Mesenchymal stem cell (in vitro differentiated cells and primary cell): Measurements from ENCODE around the gene RNF130.

Experiments
- DNase-seq: peaks from one replicate; pipeline ENCODE4 v3.0.0-alpha.2; 2013
- H2AFZ ChIP-seq: one replicate; pipeline ENCODE4 v1.6.1; 2013; ENCODE audit warnings: low read depth, mild to moderate bottlenecking, control low read depth, inconsistent platforms, low read length, moderate library complexity
- H2AK5ac ChIP-seq: 2 replicates; pipeline ENCODE4 v1.6.1; 2013; ENCODE audit warnings: low read length, moderate library complexity, mild to moderate bottlenecking, inconsistent platforms; ENCODE audit not compliant: severe bottlenecking
- H2BK120ac ChIP-seq: one replicate; pipeline ENCODE4 v1.6.1; 2013; ENCODE audit warnings: low read depth, mild to moderate bottlenecking, inconsistent platforms, low read length, moderate library complexity
- H2BK12ac ChIP-seq, 2 experiments: one replicate each; pipeline ENCODE4 v1.6.1; 2013; ENCODE audit warnings: inconsistent platforms in 2 of 2, low read length in 2 of 2, mild to moderate bottlenecking in 2 of 2, moderate library complexity in 2 of 2, control low read depth in 1 of 2
- H2BK15ac ChIP-seq: one replicate; pipeline ENCODE4 v1.6.1; 2013; ENCODE audit warnings: mild to moderate bottlenecking, low read depth, inconsistent platforms; ENCODE audit not compliant: poor library complexity, severe bottlenecking
- H2BK5ac ChIP-seq: 2 replicates; pipeline ENCODE4 v1.6.1; 2013; ENCODE audit warnings: low read depth, mild to moderate bottlenecking, low read length, control low read depth, inconsistent platforms; ENCODE audit not compliant: poor library complexity, severe bottlenecking
- H3K14ac ChIP-seq, 2 experiments: one replicate each; pipeline ENCODE4 v1.6.1; 2013; ENCODE audit warnings: inconsistent platforms in 2 of 2, low read length in 2 of 2, control low read depth in 1 of 2, mild to moderate bottlenecking in 1 of 2, moderate library complexity in 1 of 2
- H3K18ac ChIP-seq, 2 experiments: one replicate each; pipeline ENCODE4 v1.6.1; 2013; ENCODE audit warnings: inconsistent platforms in 2 of 2, low read length in 2 of 2, control low read depth in 1 of 2, low read depth in 1 of 2, mild to moderate bottlenecking in 1 of 2
- H3K23ac ChIP-seq, 2 experiments: one replicate each; pipeline ENCODE4 v1.6.1; 2013; ENCODE audit warnings: inconsistent platforms in 2 of 2, low read length in 2 of 2, mild to moderate bottlenecking in 2 of 2, moderate library complexity in 2 of 2, control low read depth in 1 of 2
- H3K27ac ChIP-seq: 2 replicates; pipeline ENCODE4 v1.5.1; 2013; ENCODE audit warnings: mild to moderate bottlenecking, moderate library complexity, low read length, control low read depth, inconsistent platforms; ENCODE audit not compliant: poor library complexity, severe bottlenecking
- H3K27me3 ChIP-seq, 2 experiments: 2 replicates each; pipeline versions ENCODE4 v1.6.1 to v1.7.0; 2013; ENCODE audit warnings: low read length in 2 of 2, mild to moderate bottlenecking in 2 of 2, moderate library complexity in 2 of 2, control low read depth in 1 of 2, inconsistent platforms in 1 of 2; ENCODE audit not compliant: control insufficient read depth in 1 of 2, insufficient read depth in 1 of 2
- H3K36me3 ChIP-seq, 2 experiments: 2 replicates each; pipeline versions ENCODE4 v1.6.1 to v1.7.0; 2013; ENCODE audit warnings: low read length in 2 of 2, control low read depth in 1 of 2, inconsistent platforms in 1 of 2, low read depth in 1 of 2, mild to moderate bottlenecking in 1 of 2; ENCODE audit not compliant: insufficient read depth in 2 of 2, control insufficient read depth in 1 of 2
- H3K4ac ChIP-seq, 2 experiments: one replicate each; pipeline ENCODE4 v1.6.1; 2013; ENCODE audit warnings: inconsistent platforms in 2 of 2, low read length in 2 of 2, mild to moderate bottlenecking in 2 of 2, moderate library complexity in 2 of 2, control low read depth in 1 of 2, low read depth in 1 of 2
- H3K4me1 ChIP-seq: 2 replicates; pipeline ENCODE4 v1.6.1; 2013; ENCODE audit warnings: low read depth, low read length, control low read depth; ENCODE audit not compliant: control insufficient read depth, insufficient read depth
- H3K4me2 ChIP-seq: 2 replicates; pipeline ENCODE4 v1.6.1; 2013; ENCODE audit warnings: low read length, mild to moderate bottlenecking, inconsistent platforms; ENCODE audit not compliant: poor library complexity, severe bottlenecking
- H3K4me3 ChIP-seq, 2 experiments: 2 replicates each; pipeline versions ENCODE4 v1.5.1 to v1.7.0; 2013; ENCODE audit warnings: low read length in 2 of 2, mild to moderate bottlenecking in 2 of 2, control low read depth in 1 of 2, low read depth in 1 of 2; ENCODE audit not compliant: insufficient read depth in 1 of 2
- H3K79me1 ChIP-seq: replicated peaks from 2 replicates; pipeline ENCODE4 v1.6.1; 2013; ENCODE audit warnings: mild to moderate bottlenecking, control low read depth, low read length, inconsistent platforms; ENCODE audit not compliant: poor library complexity, severe bottlenecking
- H3K9ac ChIP-seq: 2 replicates; pipeline ENCODE4 v1.7.0; 2013; ENCODE audit warnings: mild to moderate bottlenecking, low read length, moderate library complexity
- H3K9me3 ChIP-seq: 2 replicates; pipeline ENCODE4 v1.7.0; 2013; ENCODE audit warnings: mild to moderate bottlenecking, low read length; ENCODE audit not compliant: control insufficient read depth
- H4K8ac ChIP-seq: one replicate; pipeline ENCODE4 v1.6.1; 2013; ENCODE audit warnings: inconsistent platforms, mild to moderate bottlenecking, low read length, moderate library complexity
- H4K91ac ChIP-seq: one replicate; pipeline ENCODE4 v1.6.1; 2013; ENCODE audit warnings: mild to moderate bottlenecking, low read length, inconsistent platforms
- WGBS: methylation state at CpG from one replicate; pipeline ENCODE4 v1.1.7; 2013; ENCODE audit warnings: mixed read lengths; 5-methylcytosine and 5-hydroxymethylcytosine counted together

The RNF130 gene

GRCh38 chr5:180119031-180119902 is 47.7 kb upstream of the RNF130 start:
- WGBS = 86% methylated on average over 23 of the region's 23 CpGs
- Histone ChIP-seq H2BK5ac (no peak overlapping the region), H3K27ac (no peak overlapping the region), H3K4me1 (no peaks in the 10 kb centered on the region), H4K8ac (no peak overlapping the region), H3K14ac (peak overlapping the region in 1 of 2 experiments; percentile 3), H4K91ac (no peak overlapping the region), H3K18ac (no peak overlapping the region), H3K27me3 (peaks cover 0 to 35% of the 10 kb centered on the region in 2 experiments), H3K4me3 (no peak overlapping the region), H2AFZ (no peak overlapping the region), H2BK12ac (no peak overlapping the region), H3K9ac (no peak overlapping the region), H3K9me3 (no peaks in the 10 kb centered on the region), H2AK5ac (no peak overlapping the region), H3K23ac (no peak overlapping the region), H2BK15ac (no peak overlapping the region), H3K36me3 (no peaks in the 10 kb centered on the region), H2BK120ac (no peak overlapping the region), H3K4me2 (no peak overlapping the region), H3K4ac (no peak overlapping the region), H3K79me1 (no peaks in the 10 kb centered on the region)
- DNase-seq = no peak

GRCh38 chr5:180118391-180118791 is 46.8 kb upstream of the RNF130 start:
- no peak for DNase-seq
- WGBS = 95% methylated on average over 14 of the region's 14 CpGs
- H3K4me2 ChIP-seq = no peak overlapping the region

GRCh38 chr5:180117000-180117725 is 45.6 kb upstream of the RNF130 start:
- Histone ChIP-seq H3K4ac (no peak overlapping the region), H3K23ac (no peak overlapping the region), H3K27ac (no peak overlapping the region), H4K8ac (no peak overlapping the region), H3K18ac (no peak overlapping the region), H3K79me1 (no peaks in the 10 kb centered on the region), H3K9me3 (no peaks in the 10 kb centered on the region), H3K9ac (no peak overlapping the region), H2AFZ (no peak overlapping the region), H2BK15ac (no peak overlapping the region), H2BK12ac (no peak overlapping the region), H4K91ac (no peak overlapping the region), H2BK5ac (no peak overlapping the region), H3K4me2 (no peak overlapping the region), H3K27me3 (peaks cover 0 to 25% of the 10 kb centered on the region in 2 experiments), H2BK120ac (no peak overlapping the region), H3K36me3 (no peaks in the 10 kb centered on the region), H2AK5ac (no peak overlapping the region), H3K14ac (no peak overlapping the region), H3K4me3 (no peak overlapping the region), H3K4me1 (no peaks in the 10 kb centered on the region)
- no peak for DNase-seq
- WGBS = 94% methylated on average over 14 of the region's 14 CpGs

More at GRCh38 chr5:180118391-180118791, 46.8 kb upstream of the RNF130 start:
- Histone ChIP-seq H2AK5ac (no peak overlapping the region), H3K23ac (no peak overlapping the region), H3K14ac (no peak overlapping the region), H2BK12ac (no peak overlapping the region), H2BK5ac (no peak overlapping the region), H3K18ac (no peak overlapping the region), H4K91ac (no peak overlapping the region), H3K4me3 (no peak overlapping the region), H2BK120ac (no peak overlapping the region), H2BK15ac (no peak overlapping the region), H3K27ac (no peak overlapping the region), H3K4me1 (no peaks in the 10 kb centered on the region), H4K8ac (no peak overlapping the region), H3K36me3 (no peaks in the 10 kb centered on the region), H2AFZ (no peak overlapping the region), H3K4ac (no peak overlapping the region), H3K27me3 (peaks cover 0 to 33% of the 10 kb centered on the region in 2 experiments), H3K9me3 (no peaks in the 10 kb centered on the region), H3K79me1 (no peaks in the 10 kb centered on the region), H3K9ac (no peak overlapping the region)
